ENCODE measurements around the gene NTMT1. TPM values are rescaled to one million over a fixed set of nuclear protein-coding genes. Genes with fewer than 3 reads are reported as not detected.
"Not testable (repeated sequence)": the region's sequence is repeated elsewhere in the genome, so short reads cannot be mapped to it uniquely, and the experiment has no call there.

NTMT1 gene
- total RNA-seq, 1 donor from 2014 or later, result 25.6 TPM

GRCh38 chr9:129654554-129655040 is 28.6 kb downstream of the NTMT1 start:
- no peak overlapping the region for H3K4me3 ChIP-seq
- H3K27ac ChIP-seq, result no peak overlapping the region
- no peaks in the 10 kb centered on the region for H3K9me3 ChIP-seq
- H3K4me1 ChIP-seq, result no peaks in the 10 kb centered on the region
- no peaks in the 10 kb centered on the region for H3K27me3 ChIP-seq
- DNase-seq, result no peak
- no peaks in the 10 kb centered on the region for H3K36me3 ChIP-seq
- intact Hi-C loops (cut with DNase I), result no loop called here
- TF ChIP-seq CTCF (IDR thresholded peaks at IDR 0.05), result no peak
- ATAC-seq, result no peak

- H3K9me3 ChIP-seq, result no peaks in the 10 kb centered on the region
- TF ChIP-seq CTCF (IDR thresholded peaks at IDR 0.05), result no peak
- H3K36me3 ChIP-seq, result no peaks in the 10 kb centered on the region
- intact Hi-C loops (cut with DNase I), result no loop called here
- no peak overlapping the region for H3K27ac ChIP-seq
- H3K4me1 ChIP-seq, result no peaks in the 10 kb centered on the region
- ATAC-seq (no peak), DNase-seq (no peak)
- no peaks in the 10 kb centered on the region for H3K27me3 ChIP-seq
- H3K4me3 ChIP-seq, result no peak overlapping the region
Observed at GRCh38 chr9:129655154-129655553, 29.2 kb downstream of the NTMT1 start.

- intact Hi-C loops (cut with DNase I), result no loop called here
- peak; percentile 37 for ATAC-seq
Observed at GRCh38 chr9:129655696-129656095, 29.7 kb downstream of the NTMT1 start.

GRCh38 chr9:129656795-129657390 is 30.9 kb downstream of the NTMT1 start:
- Histone ChIP-seq H3K27ac (no peak overlapping the region), H3K4me1 (no peaks in the 10 kb centered on the region), H3K36me3 (no peaks in the 10 kb centered on the region), H3K4me3 (no peak overlapping the region), H3K9me3 (no peaks in the 10 kb centered on the region), H3K27me3 (no peaks in the 10 kb centered on the region)
- intact Hi-C loops (cut with DNase I), result no loop called here
- no peak for ATAC-seq
- no peak for TF ChIP-seq CTCF (IDR thresholded peaks at IDR 0.05)
- no peak for DNase-seq

More at GRCh38 chr9:129655696-129656095, 29.7 kb downstream of the NTMT1 start:
- Histone ChIP-seq H3K4me1 (no peaks in the 10 kb centered on the region), H3K4me3 (no peak overlapping the region), H3K9me3 (no peaks in the 10 kb centered on the region), H3K27ac (no peak overlapping the region), H3K27me3 (no peaks in the 10 kb centered on the region), H3K36me3 (no peaks in the 10 kb centered on the region)
- no peak for DNase-seq
- TF ChIP-seq CTCF (IDR thresholded peaks at IDR 0.05), result no peak

- no peak overlapping the region for H3K27ac ChIP-seq
- DNase-seq, result no peak
- no peak for ATAC-seq
- H3K27me3 ChIP-seq, result peaks cover 9% of the 10 kb centered on the region
- no peak for TF ChIP-seq CTCF (IDR thresholded peaks at IDR 0.05)
- intact Hi-C loops (cut with DNase I), result no loop called here
- H3K9me3 ChIP-seq, result no peaks in the 10 kb centered on the region
- H3K36me3 ChIP-seq, result no peaks in the 10 kb centered on the region
- no peak overlapping the region for H3K4me3 ChIP-seq
- peaks cover 5% of the 10 kb centered on the region for H3K4me1 ChIP-seq
Observed at GRCh38 chr9:129661029-129661428, 35.1 kb downstream of the NTMT1 start.

- H3K9me3 ChIP-seq; intact Hi-C loops (cut with DNase I); ATAC-seq: not testable (repeated sequence)
Observed at GRCh38 chr9:129662239-129662638, 36.3 kb downstream of the NTMT1 start.

More at GRCh38 chr9:129662239-129662638, 36.3 kb downstream of the NTMT1 start:
- not testable (repeated sequence) for H3K4me1 ChIP-seq, DNase-seq, H3K4me3 ChIP-seq, H3K36me3 ChIP-seq, H3K27ac ChIP-seq
- H3K27me3 ChIP-seq, result peaks cover 21% of the 10 kb centered on the region

Measured in upper lobe of right lung (tissue), 1 donor.